SJCRH30 (cell line): ENCODE measurements around the gene MTF1. TPM values are rescaled to one million over a fixed set of nuclear protein-coding genes. Genes with fewer than 3 reads are reported as not detected.
"Not testable (repeated sequence)": the region's sequence is repeated elsewhere in the genome, so short reads cannot be mapped to it uniquely, and the experiment has no call there.

ENCODE experiments used
- DNase-seq, 2 experiments: peaks; one replicate each; pipeline ENCODE4 v3.0.0-alpha.2; 2015 to 2020
- H3K27ac ChIP-seq: fragments of 250-450 bp; sonication (Bioruptor Pico); 2 replicates; pipeline ENCODE4 v1.5.1; 2020; ENCODE audit warnings: mild to moderate bottlenecking, moderate library complexity
- H3K27me3 ChIP-seq: fragments of 250-450 bp; sonication (Bioruptor Pico); 2 replicates; pipeline ENCODE4 v1.5.1; 2020; ENCODE audit warnings: mild to moderate bottlenecking, moderate library complexity
- H3K36me3 ChIP-seq: fragments of 250-450 bp; sonication (Bioruptor Pico); 2 replicates; pipeline ENCODE4 v1.5.1; 2020; ENCODE audit warnings: mild to moderate bottlenecking, moderate library complexity
- H3K4me1 ChIP-seq: fragments of 250-450 bp; sonication (Bioruptor Pico); 2 replicates; pipeline ENCODE4 v1.5.1; 2020; ENCODE audit warnings: mild to moderate bottlenecking, moderate library complexity
- H3K4me3 ChIP-seq: fragments of 250-450 bp; sonication (Bioruptor Pico); 2 replicates; pipeline ENCODE4 v1.5.1; 2020; ENCODE audit warnings: mild to moderate bottlenecking, moderate library complexity
- H3K9me3 ChIP-seq: fragments of 250-450 bp; sonication (Bioruptor Pico); replicated peaks from 2 replicates; pipeline ENCODE4 v1.5.1; 2020; ENCODE audit warnings: mild to moderate bottlenecking, moderate library complexity
- total RNA-seq: library from RNA; depleted of rRNA; stranded (reverse); fragments of >200 nt; shearing (Covaris generic); gene quantifications from 2 replicates; pipeline ENCODE4 v1.2.3, GENCODE V29; 2014

Gene MTF1
- total RNA-seq, 1 experiment from 2014 or later: 4.4 TPM

DNA sequence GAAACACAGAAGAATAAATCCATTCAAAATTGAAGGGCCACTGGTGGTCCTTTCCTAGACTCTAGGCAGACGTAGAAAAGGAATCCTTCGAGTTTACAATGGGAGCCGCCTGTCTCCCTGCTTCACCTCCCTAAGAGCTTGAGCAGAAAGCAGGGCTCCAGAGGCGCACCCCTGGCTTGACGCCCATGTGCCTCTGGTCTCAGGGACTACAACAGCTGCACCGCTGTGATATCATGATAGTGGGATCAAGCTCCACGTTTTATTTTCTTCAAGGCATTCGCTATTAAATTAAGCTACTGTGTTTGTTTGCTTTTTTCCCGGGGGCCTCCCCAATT lies 52.2 kb downstream of the MTF1 start:
- H3K9me3 ChIP-seq: no peaks in the 10 kb centered on the region
- H3K4me1 ChIP-seq: peaks cover 6% of the 10 kb centered on the region; the same call in 1 of the 2 replicates
- H3K27ac ChIP-seq: peak overlapping the region; percentile 66
- peaks cover 47% of the 10 kb centered on the region for H3K36me3 ChIP-seq
- peak overlapping the region; percentile 85 for H3K4me3 ChIP-seq
- DNase-seq: peak; percentile 52 to 66
- H3K27me3 ChIP-seq: no peaks in the 10 kb centered on the region

DNA sequence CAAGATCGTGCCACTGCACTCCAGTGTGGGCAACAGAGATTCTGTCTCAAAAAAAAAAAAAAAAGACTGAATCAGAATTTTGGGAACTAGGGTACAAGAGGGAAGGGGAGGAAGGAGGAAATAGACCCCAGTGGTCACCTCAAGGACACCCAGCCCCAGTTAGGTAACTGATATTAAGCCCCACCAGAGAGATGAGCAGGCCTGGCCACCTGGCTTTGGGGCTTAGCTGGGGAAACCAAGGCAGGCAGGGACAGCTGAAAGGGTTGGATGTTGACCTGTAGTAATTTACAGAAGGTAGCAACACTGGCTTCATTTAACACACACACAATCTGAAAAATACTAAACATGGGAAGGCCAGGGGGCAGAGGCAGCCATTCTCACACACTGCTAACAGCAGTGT lies 57.0 kb downstream of the MTF1 start:
- DNase-seq: no peak

DNA sequence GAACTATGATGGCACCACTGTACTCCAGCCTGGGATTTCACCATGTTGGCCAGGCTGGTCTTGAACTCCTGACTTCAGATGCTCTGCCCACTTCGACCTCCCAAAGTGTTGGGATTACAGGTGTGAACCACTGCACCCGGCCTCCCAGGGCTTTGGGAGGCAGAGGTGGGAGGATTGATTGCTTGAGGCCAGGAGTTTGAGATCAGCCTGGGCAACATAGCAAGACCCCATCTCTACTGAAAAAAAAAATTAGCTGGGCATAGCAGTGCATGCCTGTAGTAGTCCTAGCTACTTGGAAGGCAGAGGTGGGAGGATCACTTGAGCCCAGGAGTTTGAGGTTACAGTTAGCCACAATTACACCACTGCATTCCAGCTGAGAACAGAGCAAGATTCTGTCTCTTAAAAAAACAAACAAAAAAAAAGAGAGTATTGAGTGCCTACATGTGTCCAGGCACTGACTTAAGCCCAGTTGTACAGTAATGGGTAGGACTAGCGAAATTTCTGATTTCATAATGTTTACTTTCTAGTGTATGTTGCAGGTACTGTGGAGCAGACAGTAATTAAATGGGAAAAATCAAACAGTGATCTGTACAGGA lies 61.5 kb downstream of the MTF1 start:
- Histone ChIP-seq H3K27ac (no peak overlapping the region), H3K4me3 (no peak overlapping the region), H3K27me3 (no peaks in the 10 kb centered on the region), H3K4me1 (no peaks in the 10 kb centered on the region), H3K9me3 (no peaks in the 10 kb centered on the region), H3K36me3 (peaks cover 21% of the 10 kb centered on the region)
- DNase-seq: no peak

More for the DNA sequence above, 57.0 kb downstream of the MTF1 start:
- Histone ChIP-seq H3K36me3 (peaks cover 62% of the 10 kb centered on the region), H3K4me1 (peaks cover 3% of the 10 kb centered on the region; the same call in 1 of the 2 replicates), H3K9me3 (no peaks in the 10 kb centered on the region), H3K27me3 (no peaks in the 10 kb centered on the region), H3K27ac (no peak overlapping the region), H3K4me3 (no peak overlapping the region)

DNA sequence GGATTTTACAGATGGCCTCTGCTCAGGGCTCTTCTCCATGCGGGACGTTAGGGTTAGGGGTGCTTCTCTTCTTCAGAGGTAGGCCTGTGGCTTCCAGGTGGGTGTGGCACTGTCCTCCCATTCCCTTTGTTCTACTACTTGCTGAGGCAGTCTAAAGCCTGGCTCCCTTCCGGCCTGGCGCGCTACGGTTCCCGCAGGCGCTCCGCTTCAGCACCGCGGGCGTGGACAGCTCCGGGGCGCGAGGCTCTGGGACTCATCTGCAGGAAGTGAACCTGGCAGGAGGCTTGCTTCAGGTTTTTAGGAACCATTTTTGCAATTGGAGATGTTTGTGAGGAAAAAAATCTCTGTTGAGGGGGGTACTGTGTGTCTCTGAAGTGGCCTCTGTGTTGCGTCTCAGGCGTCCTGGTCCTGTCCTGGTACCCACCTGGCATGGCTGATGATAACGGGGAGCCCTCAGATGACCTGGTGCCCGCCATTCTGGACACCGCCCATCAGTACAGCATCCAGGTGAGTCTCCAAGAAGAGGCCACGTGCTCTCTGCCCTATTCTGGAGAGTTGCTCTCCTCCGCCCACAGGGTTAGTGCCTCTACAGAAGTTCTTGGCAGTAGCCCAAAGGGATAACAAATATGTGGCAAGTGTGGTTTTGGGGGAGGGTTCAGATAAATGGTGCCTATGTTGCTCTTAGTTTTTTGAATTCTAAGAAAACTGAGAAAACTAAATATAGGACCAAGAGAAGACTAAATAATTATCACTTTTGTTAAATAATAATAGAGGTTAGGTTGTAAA lies 63.9 kb downstream of the MTF1 start:
- H3K9me3 ChIP-seq: no peaks in the 10 kb centered on the region
- DNase-seq: peak; percentile 26 to 30
- no peaks in the 10 kb centered on the region for H3K27me3 ChIP-seq
- no peak overlapping the region for H3K27ac ChIP-seq
- peaks cover 8% of the 10 kb centered on the region; the same call in 1 of the 2 replicates for H3K36me3 ChIP-seq
- H3K4me3 ChIP-seq: no peak overlapping the region
- no peaks in the 10 kb centered on the region for H3K4me1 ChIP-seq

DNA sequence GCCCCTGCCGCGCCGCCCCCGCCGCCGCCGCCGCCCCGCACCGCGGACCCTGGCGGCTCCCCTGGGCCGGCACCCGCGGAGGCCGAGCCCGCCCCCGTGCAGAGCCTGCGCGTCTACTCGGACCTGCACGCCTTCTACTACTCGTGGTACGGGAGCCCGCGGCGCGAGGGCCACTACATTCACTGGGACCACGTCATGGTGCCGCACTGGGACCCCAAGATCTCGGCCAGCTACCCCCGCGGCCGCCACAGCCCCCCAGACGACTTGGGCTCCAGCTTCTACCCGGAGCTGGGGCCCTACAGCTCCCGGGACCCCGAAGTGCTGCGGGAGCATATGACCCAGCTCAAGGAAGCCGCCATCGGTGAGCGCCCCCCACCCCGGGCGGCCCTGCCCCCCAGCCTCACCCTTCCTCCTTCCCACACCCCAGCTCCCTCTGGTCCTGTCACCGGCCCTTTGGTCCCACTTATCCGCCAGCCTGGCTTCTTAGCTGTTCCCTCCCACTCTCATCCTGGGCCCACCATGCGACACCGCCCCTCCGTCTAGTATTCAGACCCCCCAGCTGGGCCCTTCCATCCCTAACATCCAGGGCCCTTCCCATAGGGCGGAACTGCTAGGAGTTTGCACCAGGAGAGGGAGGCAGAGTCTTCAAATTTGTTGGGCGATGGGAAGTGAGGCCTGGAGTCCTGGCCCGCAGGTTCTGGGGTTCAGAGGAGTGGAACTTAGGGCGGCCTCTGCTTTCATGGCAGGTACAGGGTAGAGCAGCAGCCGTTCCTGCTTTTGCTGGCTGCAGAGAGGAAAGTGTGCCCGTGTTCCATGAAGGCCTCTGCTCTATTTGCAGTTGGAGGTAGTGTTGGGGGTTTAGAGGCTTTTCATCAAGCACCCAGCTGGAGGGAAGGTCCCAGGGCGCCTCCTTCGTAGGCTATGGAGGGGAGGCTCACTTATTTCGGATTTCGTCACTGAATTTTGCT lies 64.7 kb downstream of the MTF1 start:
- Histone ChIP-seq H3K4me1 (no peaks in the 10 kb centered on the region), H3K4me3 (peak overlapping the region; percentile 74), H3K36me3 (peaks cover 6% of the 10 kb centered on the region; the same call in 1 of the 2 replicates), H3K9me3 (no peaks in the 10 kb centered on the region), H3K27ac (no peak overlapping the region), H3K27me3 (0 out of 2 replicates have a peak, but pooled peaks cover 2% of the 10 kb centered on the region)
- DNase-seq: peak; percentile 17 to 42

DNA sequence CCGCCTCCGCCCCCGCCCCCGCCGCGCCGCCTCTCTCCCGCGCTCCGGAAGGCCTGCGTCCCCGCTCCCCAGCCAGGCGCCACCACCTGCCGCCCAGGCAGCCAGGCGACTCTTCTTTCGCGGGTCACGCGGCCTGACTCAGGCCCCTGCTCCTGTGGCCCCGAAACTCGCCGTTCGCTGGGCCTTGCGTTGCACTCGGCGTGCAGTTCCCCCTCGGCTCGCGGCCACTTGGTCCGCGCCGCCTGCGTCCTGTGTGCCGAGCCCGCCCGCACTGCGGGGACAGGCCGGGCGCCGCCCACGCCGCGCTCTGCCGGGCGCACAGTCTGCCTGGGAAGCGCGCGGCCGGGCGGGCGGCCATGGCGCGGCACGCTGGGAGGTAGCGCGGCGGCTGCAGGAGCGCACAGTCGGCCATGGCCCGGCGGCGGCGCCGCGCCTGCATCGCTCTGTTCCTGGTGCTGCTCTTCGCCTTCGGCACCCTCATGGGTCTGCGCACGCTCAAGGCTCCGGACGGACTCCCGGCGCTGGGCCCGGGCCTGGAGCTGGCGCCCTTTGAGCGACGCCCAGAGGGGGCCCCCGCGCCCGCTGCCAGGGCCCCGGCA lies 65.5 kb downstream of the MTF1 start, which contains the start of gene MANEAL:
MANEAL (plus strand) TSS at position 75 of the 599 bp plus-strand sequence; CDS start at position 411, 336 bp downstream.
- Histone ChIP-seq H3K9me3 (no peaks in the 10 kb centered on the region), H3K27me3 (0 out of 2 replicates have a peak, but pooled peaks cover 2% of the 10 kb centered on the region), H3K4me1 (no peaks in the 10 kb centered on the region), H3K4me3 (peak within 1 kb of the TSS; percentile 74), H3K27ac (no peak within 1 kb of the TSS), H3K36me3 (peaks cover 2% of the 10 kb centered on the region; the same call in 1 of the 2 replicates)
- DNase-seq: peak; percentile 68 to 74

DNA sequence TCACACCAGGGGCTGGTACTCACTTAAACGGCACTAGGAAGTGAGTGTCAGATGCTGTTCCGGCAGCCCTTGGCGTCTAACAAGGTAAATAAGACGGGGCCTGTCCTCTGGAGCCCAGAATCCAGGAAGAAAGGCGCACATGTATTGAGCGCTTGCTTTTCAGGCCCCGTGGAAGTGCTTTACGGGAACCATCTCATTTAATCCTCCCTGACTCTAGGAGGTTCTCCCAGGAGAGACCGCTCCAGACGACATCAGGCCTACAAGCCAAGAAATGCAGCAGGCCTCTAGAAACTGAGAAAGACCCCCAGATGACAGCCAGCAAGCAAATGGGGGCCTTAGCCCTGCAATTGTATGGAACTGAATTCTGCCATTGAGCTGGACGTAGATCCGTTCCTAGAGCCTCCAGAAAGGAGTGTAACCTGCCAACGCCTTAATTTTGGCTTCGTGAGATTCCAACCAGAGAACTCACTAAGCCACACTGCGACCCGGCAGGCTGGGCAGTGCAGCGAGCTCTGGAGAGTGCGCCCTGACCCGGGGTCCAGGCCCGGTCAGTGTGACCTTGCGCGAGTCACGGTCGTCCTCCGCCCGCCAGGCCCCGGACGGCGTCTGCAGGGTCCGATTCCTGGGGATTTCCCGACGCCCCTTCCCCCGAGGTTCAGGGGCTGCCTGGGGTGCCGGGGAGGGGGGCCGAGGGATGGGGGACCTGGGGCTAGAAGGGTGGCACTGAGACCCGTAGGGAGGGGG lies 66.3 kb downstream of the MTF1 start:
- Histone ChIP-seq H3K4me1 (no peaks in the 10 kb centered on the region), H3K9me3 (no peaks in the 10 kb centered on the region), H3K27ac (no peak overlapping the region), H3K4me3 (peak overlapping the region; percentile 74), H3K36me3 (peaks cover 2% of the 10 kb centered on the region; the same call in 1 of the 2 replicates), H3K27me3 (0 out of 2 replicates have a peak, but pooled peaks cover 2% of the 10 kb centered on the region)
- no peak for DNase-seq

DNA sequence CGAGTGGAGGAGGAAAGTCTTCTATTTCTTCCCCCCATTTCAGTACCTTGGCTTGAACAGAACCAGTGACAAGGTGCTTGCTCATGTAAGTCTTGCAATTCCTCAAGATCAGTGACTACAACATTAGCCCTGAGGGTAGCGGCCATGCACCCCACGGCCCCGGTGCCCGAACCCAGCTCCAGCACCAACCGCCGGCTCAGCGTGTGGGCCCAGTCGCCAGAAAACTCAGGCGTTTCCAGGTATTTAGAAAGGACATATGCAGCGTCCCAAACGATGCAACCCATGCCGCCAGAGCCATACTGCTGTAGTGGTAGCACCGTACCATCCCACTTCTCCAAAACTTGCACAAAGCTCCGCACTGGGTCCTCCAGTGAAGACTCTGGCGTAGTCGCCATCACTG lies 76.9 kb downstream of the MTF1 start:
- H3K36me3 ChIP-seq: no peaks in the 10 kb centered on the region

DNA sequence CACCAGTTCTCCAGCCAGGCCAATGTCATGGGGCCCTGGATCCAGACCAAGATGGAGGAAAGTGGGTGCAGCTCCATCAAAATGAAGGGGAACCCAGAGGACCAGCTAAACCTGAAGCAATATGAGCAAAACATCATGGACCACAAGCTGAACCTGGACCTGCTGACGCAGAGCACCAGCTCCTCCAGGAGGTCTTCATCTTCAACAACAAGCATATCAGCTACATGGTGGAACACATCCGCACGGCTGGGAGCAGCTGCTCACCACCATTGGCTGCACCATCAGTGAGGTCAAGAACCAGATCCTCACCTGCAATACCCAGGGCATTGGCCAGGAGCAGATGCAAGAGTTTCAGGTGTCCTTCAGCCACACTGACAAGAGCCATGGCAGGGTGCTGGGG lies 80.7 kb downstream of the MTF1 start:
- no peak for DNase-seq
- Histone ChIP-seq H3K4me3 (no peak overlapping the region), H3K4me1 (no peaks in the 10 kb centered on the region), H3K9me3 (no peaks in the 10 kb centered on the region), H3K27ac (no peak overlapping the region), H3K27me3 (peaks cover 8% of the 10 kb centered on the region; the same call in 1 of the 2 replicates), H3K36me3 (no peaks in the 10 kb centered on the region)

More for the DNA sequence above, 76.9 kb downstream of the MTF1 start:
- Histone ChIP-seq H3K4me1 (no peaks in the 10 kb centered on the region), H3K27ac (no peak overlapping the region), H3K4me3 (no peak overlapping the region), H3K27me3 (peaks cover 12% of the 10 kb centered on the region; the same call in 1 of the 2 replicates), H3K9me3 (no peaks in the 10 kb centered on the region)
- DNase-seq: no peak

DNA sequence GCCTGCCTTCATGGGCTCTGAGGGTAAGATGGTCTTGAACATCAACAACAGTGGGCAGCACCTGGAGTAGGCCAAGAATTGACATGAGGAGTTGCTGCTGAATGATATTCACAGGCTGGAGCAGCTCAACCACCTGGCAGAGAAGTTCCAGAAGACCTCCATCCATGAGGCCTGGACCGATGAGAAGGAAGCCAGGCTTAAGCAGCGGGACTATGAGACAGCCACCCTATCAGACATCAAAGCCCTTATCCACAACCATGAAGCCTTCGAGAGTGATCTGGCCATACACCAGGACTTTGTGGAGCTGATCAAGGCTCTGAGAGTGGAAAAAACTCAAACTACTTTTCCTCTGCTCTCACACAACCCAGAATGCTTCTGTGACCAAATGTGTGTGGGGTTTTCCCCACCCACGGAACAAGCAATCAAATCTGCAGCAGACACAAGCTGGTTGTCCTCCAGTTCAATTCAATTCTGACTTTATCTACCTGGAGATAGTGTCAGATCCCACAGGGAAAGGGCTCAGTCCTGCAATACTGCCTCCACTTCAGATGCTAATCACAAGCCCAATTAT lies 82.4 kb downstream of the MTF1 start:
- Histone ChIP-seq H3K9me3 (no peaks in the 10 kb centered on the region), H3K27ac (no peak overlapping the region), H3K4me1 (no peaks in the 10 kb centered on the region), H3K4me3 (no peak overlapping the region), H3K27me3 (peaks cover 6% of the 10 kb centered on the region; the same call in 1 of the 2 replicates), H3K36me3 (no peaks in the 10 kb centered on the region)
- DNase-seq: no peak

DNA sequence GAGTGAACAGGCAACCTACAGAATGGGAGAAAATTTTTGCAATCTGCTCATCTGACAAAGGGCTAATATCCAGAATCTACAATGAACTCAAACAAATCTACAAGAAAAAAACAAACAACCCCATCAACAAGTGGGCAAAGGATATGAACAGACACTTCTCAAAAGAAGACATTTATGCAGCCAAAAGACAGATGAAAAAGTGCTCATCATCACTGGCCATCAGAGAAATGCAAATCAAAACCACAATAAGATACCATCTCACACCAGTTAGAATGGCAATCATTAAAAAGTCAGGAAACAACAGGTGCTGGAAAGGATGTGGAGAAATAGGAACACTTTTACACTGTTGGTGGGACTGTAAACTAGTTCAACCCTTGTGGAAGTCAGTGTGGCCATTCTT lies 88.0 kb downstream of the MTF1 start:
- H3K4me3 ChIP-seq, H3K4me1 ChIP-seq, H3K9me3 ChIP-seq, DNase-seq, H3K36me3 ChIP-seq, H3K27ac ChIP-seq, H3K27me3 ChIP-seq: not testable (repeated sequence)

DNA sequence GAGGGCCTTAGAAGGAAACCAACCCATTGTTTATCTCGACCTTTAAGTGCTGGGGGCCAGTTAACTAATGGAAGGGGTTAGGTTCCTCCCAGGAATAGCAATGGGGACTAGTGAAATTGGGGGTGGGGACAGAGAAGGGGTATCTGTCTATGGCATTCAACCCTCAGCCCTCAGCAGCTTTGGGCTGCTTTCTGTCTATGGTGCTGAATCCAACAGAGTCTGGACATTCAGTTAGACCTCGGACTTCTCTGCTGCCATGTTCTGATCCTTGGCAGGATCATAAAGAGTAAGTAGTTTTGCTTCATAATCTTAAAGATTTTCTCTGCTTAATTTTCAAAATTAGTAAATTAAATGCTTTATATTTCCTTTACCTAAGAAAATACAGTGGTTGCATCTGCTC lies 91.9 kb downstream of the MTF1 start:
- no peak for DNase-seq
- Histone ChIP-seq H3K27ac (no peak overlapping the region), H3K27me3 (no peaks in the 10 kb centered on the region), H3K4me3 (no peak overlapping the region), H3K4me1 (no peaks in the 10 kb centered on the region), H3K9me3 (no peaks in the 10 kb centered on the region), H3K36me3 (no peaks in the 10 kb centered on the region)

DNA sequence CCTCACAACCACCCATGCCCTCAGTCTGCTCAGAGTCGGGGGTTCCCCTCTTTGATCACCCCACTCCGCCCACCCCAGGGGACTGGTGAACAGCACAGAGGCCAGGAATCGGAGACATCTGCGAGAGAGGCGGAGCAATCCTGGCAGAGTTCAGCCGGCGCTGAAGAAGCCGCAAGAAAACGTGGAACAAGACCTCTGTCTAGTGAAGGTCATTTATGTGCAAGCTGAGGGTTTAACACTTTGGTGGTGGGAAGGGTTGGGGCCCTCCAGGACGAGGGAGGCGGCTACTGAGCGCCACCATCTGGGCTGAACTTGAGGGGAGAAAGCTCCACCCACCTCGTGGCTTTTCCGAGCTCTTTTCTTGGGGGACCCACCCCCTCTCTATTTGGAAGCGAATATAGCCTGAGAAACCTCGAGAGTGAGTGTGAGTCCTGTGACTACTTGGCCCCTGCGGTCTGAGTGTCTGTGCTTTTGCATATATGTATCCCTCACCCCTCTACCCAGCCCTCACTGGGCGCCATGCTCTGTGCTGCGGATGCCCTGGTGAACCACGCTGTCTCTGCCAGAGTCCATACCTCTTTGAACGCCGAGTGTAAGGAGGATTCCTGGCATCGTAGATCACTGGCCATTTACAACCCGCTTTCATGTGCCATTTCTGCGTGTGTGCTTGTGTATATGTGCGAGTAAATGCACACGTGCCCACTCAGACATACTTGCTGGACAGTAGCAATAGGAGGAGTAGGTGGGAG lies 93.3 kb downstream of the MTF1 start:
- H3K4me3 ChIP-seq: no peak overlapping the region
- H3K27ac ChIP-seq: no peak overlapping the region
- H3K4me1 ChIP-seq: no peaks in the 10 kb centered on the region
- no peaks in the 10 kb centered on the region for H3K36me3 ChIP-seq
- H3K27me3 ChIP-seq: no peaks in the 10 kb centered on the region
- H3K9me3 ChIP-seq: no peaks in the 10 kb centered on the region
- DNase-seq: no peak
